ENCODE results near the gene CTIF. TPM values are rescaled to one million over a fixed set of nuclear protein-coding genes. Genes with fewer than 3 reads are reported as not detected.

CTIF gene
- total RNA-seq, 2 experiments from 2014 or later, result 5.7 to 5.9 TPM

DNA sequence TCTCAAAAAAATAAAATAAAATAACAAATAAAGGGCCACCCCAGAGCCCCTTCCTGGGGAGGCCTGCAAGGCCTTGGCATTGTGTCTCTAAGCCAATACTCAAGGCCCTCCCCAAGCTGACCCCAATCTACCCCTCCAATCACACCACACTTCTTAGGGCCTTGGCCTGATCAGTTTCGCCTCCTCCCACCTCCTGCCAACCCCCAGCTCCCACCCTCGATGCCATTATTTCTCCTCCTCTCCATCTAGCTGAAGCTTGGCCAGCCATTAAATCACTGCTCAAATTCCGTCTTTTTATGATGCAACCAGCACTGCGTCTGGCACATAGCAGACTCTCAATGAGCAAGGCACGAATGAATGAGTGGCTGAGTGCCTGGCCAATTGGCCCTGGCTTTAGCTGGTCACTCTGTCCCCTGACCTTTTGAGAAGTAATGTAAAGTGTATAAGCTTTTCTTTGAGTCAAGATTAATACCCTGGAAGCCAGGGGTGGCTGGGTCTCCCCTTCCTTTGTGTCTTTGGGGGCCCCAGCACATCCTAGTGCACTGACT is 356.0 kb downstream of the CTIF start:
- Mint-ChIP-seq H3K27ac (no peak overlapping the region), H3K36me3 (peaks cover 1% of the 10 kb centered on the region), H3K4me3 (no peak overlapping the region), H3K27me3 (no peaks in the 10 kb centered on the region), H3K4me1 (peaks cover 11% of the 10 kb centered on the region), H3K9me3 (ENCODE audit: low read depth) (no peaks in the 10 kb centered on the region)
- no peak for ATAC-seq
- DNase-seq, result no peak
- CTCF ChIA-PET, result no interaction called here

DNA sequence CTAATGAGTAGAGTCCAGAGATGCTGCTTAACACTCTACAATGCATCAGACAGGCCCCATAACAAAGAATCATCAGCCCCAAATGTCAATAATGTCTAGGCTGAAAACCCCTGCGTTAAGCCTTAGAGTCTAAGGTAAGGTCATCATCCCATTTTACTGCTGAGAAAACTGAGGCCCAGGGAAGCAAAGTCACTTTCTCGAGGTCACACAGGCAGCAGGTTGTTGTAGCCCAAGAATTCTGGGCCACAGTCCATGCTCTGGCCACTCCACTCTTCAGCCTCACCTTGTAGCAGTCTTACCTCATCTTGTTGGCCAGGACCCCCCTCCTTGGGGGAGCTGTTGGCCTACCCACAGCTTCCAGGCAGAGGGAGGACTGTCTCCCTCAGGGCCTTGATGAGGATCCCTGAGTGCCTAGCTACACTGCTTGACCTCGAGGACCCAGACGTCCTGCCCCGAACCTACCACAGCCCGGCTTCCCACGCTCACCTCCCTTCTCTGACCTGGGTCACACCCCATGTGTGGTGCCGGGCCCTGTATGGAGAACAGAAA is 357.6 kb downstream of the CTIF start:
- no peak overlapping the region for H3K4me3 Mint-ChIP-seq
- CTCF ChIA-PET, result no interaction called here
- no peak overlapping the region for H3K27ac Mint-ChIP-seq
- H3K4me1 Mint-ChIP-seq, result peaks cover 16% of the 10 kb centered on the region
- ATAC-seq, result no peak
- H3K27me3 Mint-ChIP-seq, result no peaks in the 10 kb centered on the region
- no peaks in the 10 kb centered on the region for H3K9me3 Mint-ChIP-seq (ENCODE audit: low read depth)
- DNase-seq, result no peak
- peaks cover 2% of the 10 kb centered on the region for H3K36me3 Mint-ChIP-seq

DNA sequence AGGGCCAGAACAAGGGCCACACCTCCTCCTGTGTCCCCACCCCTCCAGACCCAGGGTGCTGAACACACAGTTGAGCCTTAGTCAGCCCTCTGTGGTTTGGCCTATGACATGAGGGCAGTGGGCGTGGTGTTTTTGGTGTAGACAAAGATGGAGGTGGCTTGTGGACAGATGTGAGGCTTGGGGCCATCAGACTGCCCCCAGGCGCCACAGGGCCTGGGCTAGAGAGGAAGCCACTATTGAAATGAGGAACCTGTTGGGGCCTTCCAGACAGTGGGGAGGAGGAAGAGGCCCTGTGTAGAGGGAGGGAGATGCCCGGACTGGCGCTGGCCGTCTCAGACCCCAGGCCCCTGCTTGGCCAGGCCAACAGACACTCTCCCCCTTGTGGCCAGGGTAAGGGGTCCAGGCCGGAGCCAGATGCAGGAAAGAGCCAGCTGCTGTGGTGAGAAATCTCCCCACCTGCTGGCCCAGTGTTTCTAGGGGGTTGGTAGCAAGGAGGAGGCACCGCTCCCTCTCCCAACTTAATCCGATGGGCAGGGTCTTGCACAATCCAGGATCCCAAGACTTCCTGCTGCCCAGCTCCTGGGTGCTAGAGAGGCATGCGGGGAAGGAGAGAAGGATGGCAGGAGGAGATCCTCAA is 358.2 kb downstream of the CTIF start:
- no peak overlapping the region for H3K4me3 Mint-ChIP-seq
- peak; percentile 30 for ATAC-seq
- no peaks in the 10 kb centered on the region for H3K9me3 Mint-ChIP-seq (ENCODE audit: low read depth)
- H3K4me1 Mint-ChIP-seq, result peaks cover 16% of the 10 kb centered on the region
- no peak overlapping the region for H3K27ac Mint-ChIP-seq
- no peaks in the 10 kb centered on the region for H3K27me3 Mint-ChIP-seq
- peak; percentile 45 for DNase-seq
- CTCF ChIA-PET, result interaction anchor here (1.1 kb wide), 2 partner anchors 16 to 27 kb away, joined by 3 read pairs; no protein-coding TSS in a partner anchor
- peaks cover 2% of the 10 kb centered on the region for H3K36me3 Mint-ChIP-seq

DNA sequence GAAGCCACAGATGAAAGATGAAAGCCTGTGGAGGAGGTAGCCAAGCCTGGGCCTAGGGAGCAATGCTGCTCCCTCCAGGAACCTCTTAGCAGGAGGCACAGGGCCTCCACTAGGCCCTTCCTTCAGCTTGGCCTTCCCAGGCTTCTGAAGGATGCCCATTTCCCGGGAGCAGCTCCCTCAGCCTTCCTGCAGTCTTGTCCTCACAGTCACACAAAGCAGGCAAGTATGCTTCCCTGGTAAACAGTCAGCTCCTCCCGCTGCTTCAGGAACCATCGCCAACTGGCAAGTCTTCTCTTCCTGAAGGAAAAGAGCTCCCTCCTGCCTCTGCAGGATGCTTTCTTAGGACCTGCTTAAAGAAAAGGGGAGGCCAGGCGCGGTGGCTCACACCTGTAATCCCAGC is 358.7 kb downstream of the CTIF start:
- H3K4me3 Mint-ChIP-seq, result no peak overlapping the region
- DNase-seq (no peak), ATAC-seq (no peak)
- H3K27ac Mint-ChIP-seq, result no peak overlapping the region
- H3K9me3 Mint-ChIP-seq (ENCODE audit: low read depth), result no peaks in the 10 kb centered on the region
- no peaks in the 10 kb centered on the region for H3K27me3 Mint-ChIP-seq
- CTCF ChIA-PET, result interaction anchor here (1.1 kb wide), 2 partner anchors 17 to 27 kb away, joined by 3 read pairs; no protein-coding TSS in a partner anchor
- peaks cover 16% of the 10 kb centered on the region for H3K4me1 Mint-ChIP-seq
- H3K36me3 Mint-ChIP-seq, result peaks cover 2% of the 10 kb centered on the region

DNA sequence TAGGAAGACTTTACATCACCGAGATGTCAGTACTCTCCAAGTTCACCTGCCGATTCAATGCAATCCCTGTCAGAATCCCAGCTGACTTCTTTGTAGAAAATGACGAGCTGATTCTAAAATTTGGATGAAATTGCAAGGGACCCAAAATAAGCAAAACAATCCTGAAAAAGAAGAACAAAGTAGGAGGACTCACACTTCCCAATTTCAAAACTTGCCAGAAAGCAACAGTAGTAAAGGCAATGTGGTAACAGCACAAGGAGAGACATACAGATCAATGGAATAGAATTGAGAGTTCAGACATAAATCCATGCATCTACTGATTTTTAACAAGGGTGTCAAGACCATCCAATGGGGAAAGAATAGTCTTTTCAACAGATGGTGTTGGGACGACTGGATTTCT is 359.7 kb downstream of the CTIF start:
- ATAC-seq (no peak), DNase-seq (no peak)
- Mint-ChIP-seq H3K27me3 (no peaks in the 10 kb centered on the region), H3K4me1 (peaks cover 16% of the 10 kb centered on the region), H3K4me3 (no peak overlapping the region), H3K27ac (no peak overlapping the region), H3K9me3 (ENCODE audit: low read depth) (no peaks in the 10 kb centered on the region), H3K36me3 (peaks cover 2% of the 10 kb centered on the region)
- CTCF ChIA-PET, result no interaction called here

DNA sequence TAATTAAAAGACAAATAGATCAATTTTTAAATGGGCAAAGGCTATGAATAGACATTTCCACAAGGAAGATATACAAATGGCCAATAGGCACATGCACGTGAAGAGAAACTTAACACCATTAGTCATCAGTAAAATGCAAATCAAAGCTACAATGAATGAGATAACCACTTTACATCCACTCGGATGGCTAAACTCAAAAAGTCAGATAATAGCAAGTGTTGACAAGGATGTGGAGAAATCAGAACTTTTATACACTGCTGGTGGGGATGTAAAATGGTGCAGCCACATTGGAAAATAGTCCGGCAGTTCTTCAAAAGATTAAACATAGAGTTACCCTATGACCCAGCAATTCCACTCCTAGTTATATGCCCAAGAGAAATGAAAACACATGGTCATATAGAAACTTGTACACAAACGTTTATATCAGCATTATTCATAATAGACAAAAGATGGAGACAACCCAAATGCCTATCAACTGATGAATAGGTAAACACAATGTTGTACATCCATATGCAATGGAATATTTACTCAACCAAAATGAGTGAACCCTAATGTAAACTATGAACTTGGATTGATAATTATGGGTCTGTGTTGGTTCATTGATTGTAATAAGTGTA is 360.8 kb downstream of the CTIF start:
- no peak overlapping the region for H3K27ac Mint-ChIP-seq
- ATAC-seq, result no peak
- no peaks in the 10 kb centered on the region for H3K27me3 Mint-ChIP-seq
- H3K9me3 Mint-ChIP-seq (ENCODE audit: low read depth), result peaks cover 2% of the 10 kb centered on the region
- H3K4me3 Mint-ChIP-seq, result no peak overlapping the region
- CTCF ChIA-PET, result no interaction called here
- DNase-seq, result no peak
- H3K4me1 Mint-ChIP-seq, result peaks cover 16% of the 10 kb centered on the region
- H3K36me3 Mint-ChIP-seq, result peaks cover 5% of the 10 kb centered on the region

DNA sequence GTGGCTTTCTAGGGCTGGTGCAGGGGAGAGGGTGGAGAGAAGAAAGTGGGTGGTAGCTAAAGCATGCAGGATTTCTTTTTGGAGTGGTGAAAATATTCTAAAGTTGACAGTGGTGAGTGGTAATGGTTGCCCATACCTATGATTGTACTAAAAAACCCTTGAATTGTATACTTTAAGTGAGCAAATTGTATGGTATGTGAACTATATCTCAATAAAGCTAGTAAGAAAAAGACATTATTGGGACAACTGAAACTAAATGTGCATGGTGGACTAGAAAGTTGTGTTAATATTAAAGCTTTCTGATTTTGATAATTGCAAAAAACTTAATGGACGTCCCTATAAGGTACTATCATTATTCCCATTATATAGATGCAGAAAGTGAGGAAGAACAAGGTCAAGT is 361.6 kb downstream of the CTIF start:
- peaks cover 4% of the 10 kb centered on the region for H3K9me3 Mint-ChIP-seq (ENCODE audit: low read depth)
- CTCF ChIA-PET, result interaction anchor here (1.2 kb wide), 1 partner anchor 236 kb away, joined by 3 read pairs; no protein-coding TSS in a partner anchor
- DNase-seq, result no peak
- no peak overlapping the region for H3K4me3 Mint-ChIP-seq
- peaks cover 3% of the 10 kb centered on the region for H3K27me3 Mint-ChIP-seq
- H3K27ac Mint-ChIP-seq, result no peak overlapping the region
- peaks cover 7% of the 10 kb centered on the region for H3K36me3 Mint-ChIP-seq
- peaks cover 16% of the 10 kb centered on the region for H3K4me1 Mint-ChIP-seq
- ATAC-seq, result no peak

DNA sequence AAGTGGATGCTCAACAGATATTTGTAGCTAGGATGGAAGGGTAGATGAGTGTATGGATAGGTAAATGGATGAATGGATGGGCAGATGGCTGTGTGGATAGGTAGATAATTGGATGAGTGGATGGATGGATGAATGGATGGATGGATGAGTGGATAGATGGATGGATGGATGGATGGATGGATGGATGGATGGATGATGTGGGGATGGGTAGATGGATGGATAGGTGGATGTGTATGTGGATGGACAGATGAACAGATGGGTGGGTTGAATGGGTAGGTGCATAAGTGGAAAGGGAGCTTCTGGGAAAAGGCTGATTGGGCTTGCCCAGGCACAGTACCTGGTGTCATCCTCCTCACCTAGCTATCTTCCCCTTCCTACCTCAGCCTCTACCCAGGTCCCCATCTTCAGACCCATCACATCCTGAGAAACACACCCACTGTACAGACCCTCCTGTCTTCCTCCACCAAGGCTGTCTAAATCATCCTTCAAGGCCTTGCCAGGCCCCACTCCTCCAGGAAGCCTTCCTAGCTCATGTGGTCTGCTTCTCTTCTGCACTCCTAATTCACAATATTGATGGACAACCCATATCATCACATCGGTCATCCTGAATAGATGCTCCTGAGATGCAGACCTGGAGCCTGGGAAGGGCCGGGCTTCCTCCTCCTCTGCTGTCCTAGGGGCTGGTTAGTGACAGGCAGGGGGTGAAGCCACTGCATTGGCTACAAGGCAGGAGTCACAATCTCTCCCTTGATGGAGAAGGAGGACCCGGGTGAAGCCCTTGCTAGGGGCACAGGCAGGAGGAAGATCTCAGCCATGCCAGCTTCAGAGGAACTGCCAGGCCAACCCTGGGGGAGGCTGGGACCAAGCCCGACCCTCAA is 362.6 kb downstream of the CTIF start:
- H3K4me1 Mint-ChIP-seq, result peaks cover 14% of the 10 kb centered on the region
- peaks cover 9% of the 10 kb centered on the region for H3K36me3 Mint-ChIP-seq
- H3K9me3 Mint-ChIP-seq (ENCODE audit: low read depth), result peaks cover 4% of the 10 kb centered on the region
- CTCF ChIA-PET, result interaction anchor here (1.2 kb wide), 1 partner anchor 237 kb away, joined by 3 read pairs; no protein-coding TSS in a partner anchor
- peaks cover 4% of the 10 kb centered on the region for H3K27me3 Mint-ChIP-seq
- H3K27ac Mint-ChIP-seq, result no peak overlapping the region
- DNase-seq (no peak), ATAC-seq (no peak)
- no peak overlapping the region for H3K4me3 Mint-ChIP-seq

DNA sequence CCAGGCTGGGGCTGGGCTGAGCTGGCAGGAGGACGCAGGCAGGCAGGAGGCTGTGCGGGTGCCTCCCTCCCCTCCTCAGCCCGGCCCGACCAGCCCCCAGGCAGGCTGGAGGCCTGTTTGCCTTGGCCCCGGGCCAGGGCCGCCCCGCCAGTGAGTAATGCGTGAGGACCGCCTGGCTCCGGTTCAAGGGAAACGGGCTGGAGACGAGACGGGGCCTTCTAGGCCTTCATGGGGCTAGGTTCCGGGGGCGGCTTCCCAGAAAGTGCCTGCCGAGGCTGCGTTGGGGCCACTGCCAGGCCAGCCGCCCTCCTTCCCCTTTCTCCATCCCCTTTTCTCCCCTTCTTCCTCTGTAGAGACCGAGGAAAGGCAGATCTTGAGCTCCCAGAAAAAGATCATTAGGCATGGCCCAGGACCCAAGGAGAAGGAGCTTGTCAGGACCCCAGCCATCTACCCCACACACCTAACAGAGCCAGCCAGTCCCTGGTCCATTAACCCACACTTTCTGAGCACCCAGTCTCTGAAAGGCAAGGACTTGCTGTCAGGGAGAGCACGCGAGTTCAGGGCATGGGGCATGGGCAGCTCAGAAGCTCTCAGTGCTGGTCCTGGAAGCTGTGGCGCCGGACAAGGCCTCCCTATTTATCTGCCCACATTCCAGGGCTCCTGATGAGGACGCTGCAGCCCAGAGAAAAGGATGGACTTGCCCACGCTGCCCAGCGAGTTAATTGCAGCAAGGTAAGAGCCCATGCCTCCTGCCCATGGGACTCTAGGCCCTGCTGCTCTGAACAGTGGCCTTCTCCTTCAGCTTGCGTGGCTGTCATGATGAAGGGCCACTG is 363.4 kb downstream of the CTIF start:
- H3K4me3 Mint-ChIP-seq, result no peak overlapping the region
- H3K4me1 Mint-ChIP-seq, result peaks cover 9% of the 10 kb centered on the region
- H3K27ac Mint-ChIP-seq, result no peak overlapping the region
- DNase-seq, result no peak
- ATAC-seq, result no peak
- H3K9me3 Mint-ChIP-seq (ENCODE audit: low read depth), result peaks cover 4% of the 10 kb centered on the region
- H3K27me3 Mint-ChIP-seq, result peaks cover 4% of the 10 kb centered on the region
- CTCF ChIA-PET, result no interaction called here
- H3K36me3 Mint-ChIP-seq, result peaks cover 9% of the 10 kb centered on the region

DNA sequence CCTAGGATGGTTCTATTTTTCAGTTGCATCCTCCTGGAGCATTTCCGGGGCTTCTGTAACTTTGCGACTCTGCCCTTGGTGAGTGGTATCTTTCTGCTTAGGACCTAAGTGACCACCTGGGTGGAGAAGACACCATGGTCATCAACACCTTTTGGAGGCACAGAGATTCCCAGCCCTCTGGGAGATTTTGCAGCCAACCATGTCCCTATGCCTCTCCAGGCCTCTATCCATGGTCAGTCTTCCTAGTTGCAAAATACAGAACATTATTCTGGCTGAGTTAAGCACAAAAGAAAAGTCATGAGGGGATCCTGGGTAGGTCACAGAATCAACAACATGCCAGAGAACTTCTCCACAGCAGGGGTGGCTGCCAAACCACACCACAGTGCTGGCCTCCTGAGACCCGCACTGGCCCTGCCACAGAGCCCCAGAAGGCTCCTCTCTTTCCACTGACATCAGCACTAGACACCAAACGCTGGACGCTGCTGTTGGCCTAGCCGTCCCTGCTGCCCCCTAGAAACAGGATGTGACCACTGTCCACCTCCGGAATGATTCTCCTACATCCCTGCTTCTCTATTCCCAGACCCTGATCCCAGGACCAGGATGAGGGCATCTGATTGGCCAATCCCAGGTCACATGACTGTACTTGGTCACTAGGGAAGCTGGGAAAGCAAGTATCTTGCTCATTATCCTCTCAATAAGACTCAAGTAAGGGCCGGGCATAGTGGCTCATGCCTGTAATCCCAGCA is 364.2 kb downstream of the CTIF start:
- H3K9me3 Mint-ChIP-seq (ENCODE audit: low read depth), result peaks cover 4% of the 10 kb centered on the region
- H3K4me1 Mint-ChIP-seq, result peaks cover 9% of the 10 kb centered on the region
- H3K27me3 Mint-ChIP-seq, result peaks cover 4% of the 10 kb centered on the region
- CTCF ChIA-PET, result no interaction called here
- no peak overlapping the region for H3K27ac Mint-ChIP-seq
- no peak overlapping the region for H3K4me3 Mint-ChIP-seq
- peaks cover 9% of the 10 kb centered on the region for H3K36me3 Mint-ChIP-seq
- no peak for ATAC-seq
- no peak for DNase-seq

DNA sequence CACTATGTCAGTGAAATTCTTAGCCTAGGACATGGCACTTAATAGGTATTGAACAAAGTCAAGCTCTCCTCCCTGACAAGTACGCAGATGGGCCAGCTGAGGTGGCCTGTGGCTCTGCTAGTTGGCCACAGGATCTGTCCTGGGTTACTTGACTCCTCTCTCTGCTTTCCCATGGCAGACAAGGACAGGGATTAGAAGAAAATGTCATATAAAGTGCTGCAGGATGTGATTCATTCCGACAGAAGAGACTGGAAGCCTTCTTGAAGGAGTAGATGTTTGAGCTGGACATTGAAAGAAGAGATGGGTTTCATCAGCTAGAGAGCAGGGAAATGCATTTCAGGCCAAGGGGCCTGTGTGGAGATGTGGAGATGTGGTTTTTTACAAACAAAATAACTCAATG is 365.3 kb downstream of the CTIF start:
- ATAC-seq (no peak), DNase-seq (no peak)
- no peak overlapping the region for H3K4me3 Mint-ChIP-seq
- peaks cover 9% of the 10 kb centered on the region for H3K36me3 Mint-ChIP-seq
- no peak overlapping the region for H3K27ac Mint-ChIP-seq
- H3K27me3 Mint-ChIP-seq, result peaks cover 4% of the 10 kb centered on the region
- CTCF ChIA-PET, result interaction anchor here (1.8 kb wide), 1 partner anchor 227 kb away, joined by 5 read pairs; no protein-coding TSS in a partner anchor
- H3K4me1 Mint-ChIP-seq, result peaks cover 16% of the 10 kb centered on the region
- H3K9me3 Mint-ChIP-seq (ENCODE audit: low read depth), result peaks cover 4% of the 10 kb centered on the region

DNA sequence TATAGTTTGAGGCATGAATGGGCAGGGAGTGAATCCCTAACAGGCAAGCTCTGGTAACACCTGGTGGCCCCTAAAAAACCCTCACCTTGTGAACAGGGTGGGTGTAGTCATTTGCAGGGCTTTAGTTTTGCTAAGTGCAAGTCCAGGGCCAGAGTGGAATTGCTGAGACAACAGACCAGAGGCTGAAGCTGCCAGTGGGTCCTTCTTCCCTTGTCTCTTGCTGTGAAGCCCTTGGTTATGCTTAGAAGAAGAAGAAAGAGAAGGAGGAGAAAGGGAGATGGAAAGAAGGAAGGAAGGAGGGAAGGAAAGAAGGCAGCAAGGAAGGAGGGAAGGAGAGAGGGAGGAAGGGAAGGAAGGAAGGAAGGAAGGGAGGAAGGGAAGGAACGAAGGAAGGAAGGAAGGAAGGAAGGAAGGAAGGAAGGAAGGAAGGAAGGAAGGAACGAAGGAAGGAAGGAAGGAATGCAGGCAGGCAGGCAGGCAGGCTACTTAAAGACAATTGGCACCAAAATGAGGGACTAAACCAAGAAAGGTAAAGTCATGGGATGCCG is 366.1 kb downstream of the CTIF start:
- DNase-seq (no peak), ATAC-seq (no peak)
- no peak overlapping the region for H3K27ac Mint-ChIP-seq
- H3K9me3 Mint-ChIP-seq (ENCODE audit: low read depth), result peaks cover 4% of the 10 kb centered on the region
- peaks cover 17% of the 10 kb centered on the region for H3K4me1 Mint-ChIP-seq
- H3K36me3 Mint-ChIP-seq, result peaks cover 7% of the 10 kb centered on the region
- CTCF ChIA-PET, result interaction anchor here (1.8 kb wide), 1 partner anchor 228 kb away, joined by 5 read pairs; no protein-coding TSS in a partner anchor
- peaks cover 4% of the 10 kb centered on the region for H3K27me3 Mint-ChIP-seq
- no peak overlapping the region for H3K4me3 Mint-ChIP-seq
